HG03108 (cell line): ENCODE data around the gene MRTO4.
"Not testable (repeated sequence)": the region's sequence is repeated elsewhere in the genome, so short reads cannot be mapped to it uniquely, and the experiment has no call there.

Experiments
- ATAC-seq: cut with Tn5 transposase; IDR thresholded peaks from one replicate; pipeline ENCODE4 v1.9.1; 2021; ENCODE audit warnings: moderate library complexity; ENCODE audit not compliant: unreplicated experiment

MRTO4 gene

GRCh38 chr1:19222979-19223824 is 28.4 kb upstream of the MRTO4 start:
- ATAC-seq, result no peak

DNA sequence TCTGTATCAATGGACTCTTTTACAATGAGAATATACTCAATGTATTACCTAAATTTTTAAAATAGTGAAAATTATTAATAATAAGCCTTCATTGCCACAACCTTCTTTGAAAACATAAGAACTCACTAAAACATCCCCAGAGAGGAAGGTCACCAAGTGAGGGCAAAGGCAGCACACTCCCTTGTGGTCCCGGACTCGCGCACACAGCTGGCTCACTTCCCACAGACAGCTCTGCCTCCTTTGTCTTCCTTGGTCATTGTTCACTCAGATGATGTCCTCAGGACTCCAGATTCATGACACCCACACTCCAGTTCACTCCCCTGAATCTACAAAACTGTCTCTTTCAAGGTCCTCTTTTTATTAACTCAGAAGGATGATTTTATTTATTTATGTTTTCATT is 22.4 kb upstream of the MRTO4 start:
- ATAC-seq, result no peak

- ATAC-seq, result no peak
Measured at GRCh38 chr1:19229828-19230325, 21.7 kb upstream of the MRTO4 start.

DNA sequence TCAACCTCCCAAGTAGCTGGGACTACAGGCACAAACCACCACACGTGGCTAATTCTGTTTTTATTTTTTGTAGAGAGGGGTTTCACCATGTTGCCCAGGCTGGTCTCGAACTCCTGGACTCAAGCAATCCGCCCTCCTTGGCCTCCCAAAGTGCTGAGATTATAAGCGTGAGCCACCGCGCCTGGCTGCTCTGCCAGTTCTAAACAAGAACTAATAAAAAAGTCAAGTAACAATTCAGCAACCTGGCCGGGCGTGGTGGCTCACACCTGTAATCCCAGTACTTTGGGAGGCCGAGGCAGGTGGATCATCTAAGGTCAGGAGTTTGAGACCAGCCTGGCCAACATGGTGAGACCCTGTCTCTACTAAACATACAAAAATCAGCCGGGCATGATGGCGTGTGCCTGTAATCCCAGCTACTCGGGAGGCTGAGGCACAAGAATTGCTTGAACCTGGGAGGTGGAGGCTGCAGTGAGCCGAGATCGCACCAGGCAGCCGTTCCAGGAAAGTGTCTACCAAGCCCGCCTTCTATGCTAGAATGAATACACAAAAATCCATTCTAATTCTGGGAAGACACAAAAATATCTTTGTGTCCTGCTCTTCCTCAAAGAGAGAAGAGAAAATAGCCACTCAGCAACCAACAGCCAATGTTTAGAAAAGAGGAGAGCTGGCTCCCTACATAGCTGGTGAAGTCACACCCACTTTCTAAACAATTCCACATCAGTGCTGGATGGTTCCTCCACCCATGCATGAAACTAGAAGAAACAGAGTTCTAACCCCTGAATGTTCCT is 19.7 kb upstream of the MRTO4 start:
- ATAC-seq, result not testable (repeated sequence)

- ATAC-seq, result no peak
Measured at GRCh38 chr1:19232524-19232846, 19.1 kb upstream of the MRTO4 start.

GRCh38 chr1:19234224-19234623 is 17.4 kb upstream of the MRTO4 start:
- no peak for ATAC-seq

DNA sequence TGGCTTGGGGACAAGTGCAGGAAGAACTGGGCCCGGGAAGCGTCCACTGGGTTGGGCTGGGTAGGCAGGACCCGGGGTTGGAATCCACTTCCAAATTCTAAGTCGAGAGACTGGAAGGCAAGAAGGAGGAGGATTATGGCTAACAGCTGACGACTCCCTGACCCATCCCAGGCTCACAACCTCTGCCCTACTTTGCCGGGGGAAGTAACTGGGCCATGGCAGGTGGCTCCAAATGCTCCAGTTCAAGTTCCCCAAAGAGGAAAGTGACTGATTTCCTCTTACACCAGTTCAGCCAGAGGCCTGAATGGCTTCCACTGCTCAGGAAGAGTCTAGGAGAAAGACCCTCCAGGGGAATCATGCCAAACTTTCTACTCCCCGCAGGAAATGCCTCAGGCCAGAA is 11.7 kb upstream of the MRTO4 start:
- no peak for ATAC-seq

DNA sequence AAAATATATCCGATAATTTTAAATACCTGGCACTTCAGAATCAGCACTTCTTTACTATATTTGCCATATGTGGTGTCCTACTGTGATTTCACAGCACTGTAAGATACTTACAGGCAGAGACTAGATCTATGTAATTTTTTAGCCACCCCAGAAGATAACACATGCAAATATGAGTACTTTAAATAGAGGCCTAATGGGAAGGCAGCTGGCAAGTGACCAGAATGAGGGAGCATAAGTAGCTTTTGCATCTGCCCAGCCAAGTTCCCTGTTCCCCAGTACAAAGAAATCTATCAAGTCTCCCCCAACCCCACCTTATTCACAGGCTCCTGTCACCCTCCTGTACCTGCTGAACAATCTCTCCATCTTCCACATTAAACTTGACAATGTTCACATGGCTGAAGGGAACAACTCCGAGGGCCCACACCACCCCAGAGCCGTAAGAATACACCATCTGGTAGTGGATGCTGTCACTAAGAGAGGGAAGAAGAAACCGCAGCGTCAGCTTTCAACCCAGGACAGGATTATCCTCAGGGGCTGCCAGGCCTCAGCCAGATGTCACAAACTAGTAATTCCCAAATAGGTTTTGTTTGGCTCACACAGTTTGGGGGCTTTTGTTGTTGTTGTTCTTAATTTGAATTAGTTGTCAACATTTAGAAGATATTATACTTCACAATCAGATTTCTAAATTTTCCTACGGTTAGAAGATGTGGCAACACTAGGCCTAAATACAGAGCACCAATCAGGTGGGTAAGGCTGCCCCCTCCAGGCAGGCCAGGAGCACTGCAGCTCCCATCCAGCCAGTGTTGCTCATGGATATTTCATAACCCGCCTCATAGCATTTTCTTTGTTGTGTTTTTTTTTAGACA is 10.7 kb upstream of the MRTO4 start:
- no peak for ATAC-seq

GRCh38 chr1:19250629-19251304 is 838 bp upstream of the MRTO4 start:
- ATAC-seq, result no peak

- ATAC-seq, result no peak
Measured at GRCh38 chr1:19254416-19254815, 2.8 kb downstream of the MRTO4 start.

DNA sequence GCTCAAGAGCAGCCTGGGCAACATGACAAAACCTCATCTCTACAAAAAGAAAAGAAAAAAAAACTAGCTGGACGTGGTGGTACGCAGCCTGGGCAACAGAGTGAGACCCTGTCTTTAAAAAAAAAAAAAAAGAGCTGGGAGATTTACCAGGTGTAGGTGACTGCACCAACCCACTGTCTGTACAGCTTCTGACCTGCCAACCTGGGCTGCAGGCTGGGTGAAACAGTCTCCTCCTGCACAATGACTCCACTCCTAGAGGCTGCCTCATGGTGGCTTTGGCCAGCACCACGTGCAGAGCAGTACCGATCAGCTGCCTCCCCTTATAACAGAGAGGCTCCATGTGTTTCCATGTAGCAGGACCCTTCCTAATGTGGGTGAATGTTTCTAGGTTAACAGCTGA is 3.7 kb downstream of the MRTO4 start:
- ATAC-seq, result no peak

GRCh38 chr1:19256301-19256700 is 4.7 kb downstream of the MRTO4 start:
- not testable (repeated sequence) for ATAC-seq

GRCh38 chr1:19257178-19257914 is 5.7 kb downstream of the MRTO4 start:
- no peak for ATAC-seq

- no peak for ATAC-seq
Measured at GRCh38 chr1:19258353-19258752, 6.7 kb downstream of the MRTO4 start.

- ATAC-seq, result no peak
Measured at GRCh38 chr1:19260211-19261138, 8.9 kb downstream of the MRTO4 start.

DNA sequence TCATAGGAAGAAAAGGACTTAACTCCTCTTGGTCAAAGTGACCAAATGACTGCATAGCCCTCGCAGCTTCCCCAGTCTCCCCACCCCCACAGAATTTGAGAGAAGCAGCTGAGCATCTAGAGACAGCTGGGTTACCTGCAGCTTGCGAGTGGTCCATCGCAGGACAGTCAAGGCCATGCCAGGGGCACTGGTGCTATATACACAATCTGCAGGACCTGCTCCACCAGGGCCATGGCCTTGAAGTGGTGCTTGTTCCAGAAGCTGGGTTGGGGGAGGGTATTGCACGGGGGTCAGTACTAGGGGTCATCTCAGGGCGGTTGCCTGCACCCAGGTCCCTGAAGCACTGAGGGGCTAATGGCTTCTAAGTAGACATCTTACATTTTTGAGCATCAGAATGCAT is 10.4 kb downstream of the MRTO4 start:
- ATAC-seq, result no peak

DNA sequence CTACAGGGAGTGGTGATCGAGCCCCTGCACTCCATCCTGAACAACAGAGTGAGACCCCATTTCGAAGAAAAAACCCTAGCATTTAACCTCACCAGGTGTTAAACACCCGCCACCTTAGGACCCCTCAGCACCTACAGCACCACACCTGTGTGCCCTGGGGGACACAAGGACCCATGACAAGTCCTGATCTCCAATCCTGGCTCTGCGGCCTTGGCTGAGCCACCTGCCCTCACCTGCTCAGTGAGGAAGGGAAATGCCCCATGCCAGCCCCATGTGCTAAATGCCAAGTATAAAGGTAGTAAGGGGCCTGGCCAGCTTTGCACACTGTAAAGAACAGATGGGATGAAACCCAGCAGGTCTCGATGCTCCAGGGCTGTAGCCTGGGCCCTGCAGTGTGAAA is 11.1 kb downstream of the MRTO4 start:
- no peak for ATAC-seq

DNA sequence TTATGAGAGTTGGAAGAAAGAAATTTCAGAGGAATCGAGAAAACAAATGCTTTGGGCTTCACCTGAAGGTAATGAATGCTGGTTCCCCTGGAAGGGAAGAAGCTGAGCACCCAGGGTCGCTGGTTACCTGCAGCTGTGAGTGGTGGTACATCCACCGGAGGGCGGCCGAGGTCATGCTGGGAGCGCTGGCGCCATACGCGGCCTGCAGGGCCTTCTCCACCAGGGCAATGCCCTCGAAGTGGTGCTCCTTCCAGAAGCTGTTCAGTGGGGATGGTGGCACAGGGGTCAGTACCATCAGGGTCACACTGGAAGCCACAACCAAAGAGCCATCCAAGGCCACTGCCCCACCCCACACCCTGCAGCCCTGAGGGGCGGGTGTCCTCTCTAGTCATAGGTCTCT is 16.8 kb downstream of the MRTO4 start:
- no peak for ATAC-seq
